ENCODE results near the gene NBPF20.
"Not testable (repeated sequence)": the region's sequence is repeated elsewhere in the genome, so short reads cannot be mapped to it uniquely, and the experiment has no call there.

- TF ChIP-seq ARNTL (CRISPR knock-in tag; IDR thresholded peaks at IDR 0.05; ENCODE audit: borderline replicate concordance, low read depth); ZFP30 (CRISPR knock-in tag; IDR thresholded peaks at IDR 0.05); PATZ1 (CRISPR knock-in tag; IDR thresholded peaks at IDR 0.05; ENCODE audit: borderline replicate concordance); ZC3H10 (CRISPR knock-in tag; IDR thresholded peaks at IDR 0.05); ZFP3 (CRISPR knock-in tag; IDR thresholded peaks at IDR 0.05); PPARA (CRISPR knock-in tag; IDR thresholded peaks at IDR 0.05; ENCODE audit: borderline replicate concordance): not testable (repeated sequence)
Observed at GRCh38 chr1:145445219-145445618, 19.8 kb upstream of the NBPF20 start.

Measured in SK-N-SH treated with all-trans-retinoic acid at 6 μM for 48 hours (cell line).